ENCODE results near the gene IGF2R.

- TF ChIP-seq POLR2A (IDR thresholded peaks at IDR 0.05; ENCODE audit: low read depth, low read length) (no peak), POLR2AphosphoS5 (IDR thresholded peaks at IDR 0.05; ENCODE audit: low read depth, low read length) (no peak), TAF1 (IDR thresholded peaks at IDR 0.05; ENCODE audit: borderline replicate concordance, low read depth, low read length) (no peak)
Observed at GRCh38 chr6:159926542-159927203, 42.2 kb upstream of the IGF2R start.

All from GM12892 (cell line).